ENCODE data around the gene GNG12. TPM values are rescaled to one million over a fixed set of nuclear protein-coding genes. Genes with fewer than 3 reads are reported as not detected.
A peak's percentile ranks its signal among the peaks of the same experiment; 100 is the strongest.

The GNG12 gene
- total and polyA plus RNA-seq, 2 donors (not counting 1 experiment from before 2014, with no cell fraction given): not detected

GRCh38 chr1:67734323-67734690, 99.0 kb downstream of the GNG12 start:
- Histone ChIP-seq H3K27me3 (replicated peaks in 1 of 4; ENCODE audit: control extremely low read depth in 1 of 4, control insufficient read depth in 3 of 4, insufficient read depth in 4 of 4, low read length in 3 of 4) (no peaks in the 10 kb centered on the region), H3K79me2 (ENCODE audit: control insufficient read depth, insufficient read depth, low read length) (no peaks in the 10 kb centered on the region), H2AFZ (ENCODE audit: insufficient read depth, low read depth, low read length, poor library complexity, severe bottlenecking) (peak overlapping the region; percentile 76), H3K27ac (ENCODE audit: low read length in 2 of 2) (peak overlapping the region in 1 of 2 donors; percentile 17), H3K9me3 (ENCODE audit: control extremely low read depth in 1 of 3, control insufficient read depth in 2 of 3, insufficient read depth in 1 of 3, low read length in 2 of 3) (no peaks in the 10 kb centered on the region), H3K9ac (ENCODE audit: low read length) (no peak overlapping the region), H4K20me1 (ENCODE audit: control insufficient read depth, insufficient read depth, low read length, poor library complexity, severe bottlenecking) (no peaks in the 10 kb centered on the region), H3K36me3 (replicated peaks in 1 of 2; ENCODE audit: control extremely low read depth in 1 of 2, control insufficient read depth in 1 of 2, extremely low read depth in 1 of 2, insufficient read depth in 2 of 2, low read length in 1 of 2) (no peaks in the 10 kb centered on the region), H3K4me2 (replicated peaks; ENCODE audit: low read depth, low read length, poor library complexity, severe bottlenecking) (peak overlapping the region; percentile 35), H3K4me3 (ENCODE audit: control extremely low read depth in 1 of 5, extremely low read depth in 1 of 5, insufficient read depth in 1 of 5, low read depth in 2 of 5, low read length in 4 of 5) (no peak overlapping the region), H3K4me1 (ENCODE audit: control insufficient read depth in 2 of 2, insufficient read depth in 2 of 2, low read length in 2 of 2) (peaks cover 32 to 43% of the 10 kb centered on the region in 2 donors)
- peak overlapping the region; percentile 40 for H3K4me3 Mint-ChIP-seq
- CTCF ChIA-PET: interaction anchor here (0.5 to 1.6 kb wide), 3 partner anchors 12 to 488 kb away, joined by 3 to 4 read pairs (median 3); no protein-coding TSS in a partner anchor
- DNase-seq (no peak), ATAC-seq (ENCODE audit: low read depth) (no peak)
- WGBS (ENCODE audit: insufficient coverage): no CpG with 5 or more reads among the region's 3 CpGs
- H3K27ac Mint-ChIP-seq: peak overlapping the region; percentile 86
- TF ChIP-seq EZH2 (IDR thresholded peaks at IDR 0.05; ENCODE audit: borderline replicate concordance, insufficient read depth, low read depth, low read length, poor library complexity, severe bottlenecking) (no peak), CTCF (IDR thresholded peaks at IDR 0.05) (no peak)
- H3K27me3 Mint-ChIP-seq: no peaks in the 10 kb centered on the region
- no peaks in the 10 kb centered on the region for H3K9me3 Mint-ChIP-seq (ENCODE audit: insufficient read depth)
- intact Hi-C loops (cut with micrococcal nuclease): no loop called here
- H3K4me1 Mint-ChIP-seq: peaks cover 40% of the 10 kb centered on the region
- POLR2A ChIA-PET: no interaction called here

GRCh38 chr1:67733681-67734322, 99.5 kb downstream of the GNG12 start:
- Mint-ChIP-seq H3K9me3 (ENCODE audit: insufficient read depth) (no peaks in the 10 kb centered on the region), H3K27me3 (no peaks in the 10 kb centered on the region), H3K27ac (peak overlapping the region; percentile 86), H3K4me3 (peak overlapping the region; percentile 40), H3K4me1 (peaks cover 40% of the 10 kb centered on the region)
- WGBS (ENCODE audit: insufficient coverage): 6% methylated on average over 3 of the region's 4 CpGs
- no peak for DNase-seq
- Histone ChIP-seq H3K4me3 (ENCODE audit: control extremely low read depth in 1 of 5, extremely low read depth in 1 of 5, insufficient read depth in 1 of 5, low read depth in 2 of 5, low read length in 4 of 5) (no peak overlapping the region), H3K9me3 (ENCODE audit: control extremely low read depth in 1 of 3, control insufficient read depth in 2 of 3, insufficient read depth in 1 of 3, low read length in 2 of 3) (no peaks in the 10 kb centered on the region), H3K9ac (ENCODE audit: low read length) (no peak overlapping the region), H3K27me3 (replicated peaks in 1 of 4; ENCODE audit: control extremely low read depth in 1 of 4, control insufficient read depth in 3 of 4, insufficient read depth in 4 of 4, low read length in 3 of 4) (no peaks in the 10 kb centered on the region), H4K20me1 (ENCODE audit: control insufficient read depth, insufficient read depth, low read length, poor library complexity, severe bottlenecking) (no peaks in the 10 kb centered on the region), H3K79me2 (ENCODE audit: control insufficient read depth, insufficient read depth, low read length) (no peaks in the 10 kb centered on the region), H3K27ac (ENCODE audit: low read length in 2 of 2) (peak overlapping the region in 1 of 2 donors; percentile 17), H3K4me2 (replicated peaks; ENCODE audit: low read depth, low read length, poor library complexity, severe bottlenecking) (peak overlapping the region; percentile 35), H2AFZ (ENCODE audit: insufficient read depth, low read depth, low read length, poor library complexity, severe bottlenecking) (peak overlapping the region; percentile 76), H3K36me3 (replicated peaks in 1 of 2; ENCODE audit: control extremely low read depth in 1 of 2, control insufficient read depth in 1 of 2, extremely low read depth in 1 of 2, insufficient read depth in 2 of 2, low read length in 1 of 2) (no peaks in the 10 kb centered on the region), H3K4me1 (ENCODE audit: control insufficient read depth in 2 of 2, insufficient read depth in 2 of 2, low read length in 2 of 2) (peaks cover 32 to 43% of the 10 kb centered on the region in 2 donors)
- CTCF ChIA-PET: interaction anchor here (1.4 to 1.6 kb wide), 2 partner anchors 12 to 172 kb away, joined by 3 to 4 read pairs; no protein-coding TSS in a partner anchor
- intact Hi-C loops (cut with micrococcal nuclease): no loop called here
- TF ChIP-seq EZH2 (IDR thresholded peaks at IDR 0.05; ENCODE audit: borderline replicate concordance, insufficient read depth, low read depth, low read length, poor library complexity, severe bottlenecking) (no peak), CTCF (IDR thresholded peaks at IDR 0.05) (no peak)
- ATAC-seq (ENCODE audit: low read depth): no peak
- POLR2A ChIA-PET: no interaction called here
